Measurements from ENCODE around the gene KRTAP9-7.

The KRTAP9-7 gene

DNA sequence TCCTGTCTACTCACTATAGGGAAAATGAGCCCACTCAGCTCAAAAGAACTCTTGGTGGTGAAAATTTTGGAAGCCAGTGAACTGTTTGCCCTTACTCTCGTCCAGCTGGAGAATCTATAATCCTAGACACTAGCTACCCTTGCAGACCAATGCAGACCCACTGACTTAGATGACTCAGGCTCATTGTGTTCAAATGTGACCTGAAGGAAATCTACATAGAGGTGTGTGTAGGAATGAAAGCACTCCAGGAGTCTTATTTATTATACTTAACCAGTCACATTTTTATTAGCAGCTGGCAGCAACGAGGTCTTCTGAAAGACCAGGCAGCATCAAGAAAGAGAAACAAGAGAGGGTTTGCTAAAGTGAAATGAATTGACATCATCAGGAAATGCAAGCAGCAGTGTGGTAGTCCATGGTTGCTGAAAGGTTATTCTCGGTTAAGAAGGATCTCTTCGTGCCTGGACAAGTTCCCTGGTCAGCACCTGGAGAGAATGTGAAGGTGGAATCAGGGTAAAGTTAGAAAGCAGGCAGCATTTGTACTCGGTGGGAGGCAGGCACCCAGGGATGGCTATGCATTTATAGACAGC, 25.8 kb downstream of the KRTAP9-7 start:
- H3K27me3 Mint-ChIP-seq (ENCODE audit: low read depth), result peaks cover 4% of the 10 kb centered on the region
- TF ChIP-seq, protein P1, sequence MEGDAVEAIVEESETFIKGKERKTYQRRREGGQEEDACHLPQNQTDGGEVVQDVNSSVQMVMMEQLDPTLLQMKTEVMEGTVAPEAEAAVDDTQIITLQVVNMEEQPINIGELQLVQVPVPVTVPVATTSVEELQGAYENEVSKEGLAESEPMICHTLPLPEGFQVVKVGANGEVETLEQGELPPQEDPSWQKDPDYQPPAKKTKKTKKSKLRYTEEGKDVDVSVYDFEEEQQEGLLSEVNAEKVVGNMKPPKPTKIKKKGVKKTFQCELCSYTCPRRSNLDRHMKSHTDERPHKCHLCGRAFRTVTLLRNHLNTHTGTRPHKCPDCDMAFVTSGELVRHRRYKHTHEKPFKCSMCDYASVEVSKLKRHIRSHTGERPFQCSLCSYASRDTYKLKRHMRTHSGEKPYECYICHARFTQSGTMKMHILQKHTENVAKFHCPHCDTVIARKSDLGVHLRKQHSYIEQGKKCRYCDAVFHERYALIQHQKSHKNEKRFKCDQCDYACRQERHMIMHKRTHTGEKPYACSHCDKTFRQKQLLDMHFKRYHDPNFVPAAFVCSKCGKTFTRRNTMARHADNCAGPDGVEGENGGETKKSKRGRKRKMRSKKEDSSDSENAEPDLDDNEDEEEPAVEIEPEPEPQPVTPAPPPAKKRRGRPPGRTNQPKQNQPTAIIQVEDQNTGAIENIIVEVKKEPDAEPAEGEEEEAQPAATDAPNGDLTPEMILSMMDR (IDR thresholded peaks at IDR 0.05; ENCODE audit: unreplicated experiment in 3 of 3), result no peak
- peaks cover 5% of the 10 kb centered on the region for H3K4me1 Mint-ChIP-seq
- no peak overlapping the region for H3K4me3 Mint-ChIP-seq
- H3K36me3 Mint-ChIP-seq (ENCODE audit: low read depth), result no peaks in the 10 kb centered on the region
- H3K9me3 Mint-ChIP-seq, result peaks cover 3% of the 10 kb centered on the region
- H3K27ac Mint-ChIP-seq, result no peak overlapping the region

DNA sequence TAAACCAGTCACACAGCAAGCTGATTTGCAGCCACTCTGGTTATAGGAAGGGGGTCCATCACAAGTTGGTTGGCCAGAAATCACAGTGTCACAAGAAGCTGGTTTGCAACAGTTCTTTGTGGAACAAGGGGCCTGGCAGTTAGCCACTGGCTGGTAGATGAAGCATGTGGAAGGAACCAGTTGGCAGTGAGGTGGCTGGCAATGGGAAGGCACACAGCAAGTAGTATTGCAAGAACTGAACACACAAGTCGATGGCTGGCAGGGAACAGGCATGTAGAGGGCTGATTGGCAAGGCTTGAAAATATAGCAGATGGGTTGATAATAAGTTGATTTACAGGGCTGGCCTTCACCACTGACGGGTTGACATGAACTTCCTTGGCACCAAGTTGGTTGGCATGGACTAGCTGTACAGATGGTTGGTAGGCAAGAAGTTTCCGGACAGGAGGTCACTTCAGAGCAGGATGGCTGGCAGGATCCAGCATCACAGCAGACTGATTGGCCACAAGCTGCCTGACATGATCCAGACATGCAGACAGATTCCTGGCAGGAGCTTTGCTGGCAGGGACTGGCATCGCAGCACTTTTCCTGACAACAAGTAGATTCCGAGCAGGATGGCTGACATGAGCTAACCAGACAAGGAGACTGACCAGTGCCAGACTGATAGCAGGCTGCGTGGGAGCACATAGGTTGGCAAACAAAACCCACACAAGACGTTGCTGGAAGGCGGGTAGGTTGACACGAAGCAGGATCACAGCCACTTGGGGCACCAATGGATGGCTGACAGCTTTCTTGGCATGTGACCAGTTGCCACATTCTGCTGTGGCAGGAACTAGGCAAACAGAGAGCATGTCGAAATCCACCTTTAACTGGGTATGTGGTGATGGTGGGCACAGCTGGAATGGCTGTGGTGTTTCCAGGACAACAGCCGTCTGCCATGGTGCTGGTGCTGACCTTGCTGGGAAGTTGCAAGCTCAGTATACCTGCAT, 26.7 kb downstream of the KRTAP9-7 start, which contains the start of gene KRTAP29-1:
Gene KRTAP29-1, minus strand, starts transcription at position 936 of the 986 bp plus-strand sequence. Its CDS starts 0 bp downstream, at position 936.
- H3K4me3 Mint-ChIP-seq, result no peak within 1 kb of the TSS
- H3K27me3 Mint-ChIP-seq (ENCODE audit: low read depth), result peaks cover 4% of the 10 kb centered on the region
- H3K27ac Mint-ChIP-seq, result no peak within 1 kb of the TSS
- no peaks in the 10 kb centered on the region for H3K36me3 Mint-ChIP-seq (ENCODE audit: low read depth)
- H3K9me3 Mint-ChIP-seq, result peaks cover 3% of the 10 kb centered on the region
- no peaks in the 10 kb centered on the region for H3K4me1 Mint-ChIP-seq
- TF ChIP-seq, protein P1 (IDR thresholded peaks at IDR 0.05; ENCODE audit: unreplicated experiment in 3 of 3), result no peak

GRCh38 chr17:41302981-41303380, 27.5 kb downstream of the KRTAP9-7 start:
- H3K9me3 Mint-ChIP-seq, result peaks cover 3% of the 10 kb centered on the region
- H3K27ac Mint-ChIP-seq, result no peak overlapping the region
- peaks cover 9% of the 10 kb centered on the region for H3K27me3 Mint-ChIP-seq (ENCODE audit: low read depth)
- H3K4me3 Mint-ChIP-seq, result no peak overlapping the region
- TF ChIP-seq, protein P1 (IDR thresholded peaks at IDR 0.05; ENCODE audit: unreplicated experiment in 3 of 3), result no peak
- H3K36me3 Mint-ChIP-seq (ENCODE audit: low read depth), result no peaks in the 10 kb centered on the region
- peaks cover 5% of the 10 kb centered on the region for H3K4me1 Mint-ChIP-seq

DNA sequence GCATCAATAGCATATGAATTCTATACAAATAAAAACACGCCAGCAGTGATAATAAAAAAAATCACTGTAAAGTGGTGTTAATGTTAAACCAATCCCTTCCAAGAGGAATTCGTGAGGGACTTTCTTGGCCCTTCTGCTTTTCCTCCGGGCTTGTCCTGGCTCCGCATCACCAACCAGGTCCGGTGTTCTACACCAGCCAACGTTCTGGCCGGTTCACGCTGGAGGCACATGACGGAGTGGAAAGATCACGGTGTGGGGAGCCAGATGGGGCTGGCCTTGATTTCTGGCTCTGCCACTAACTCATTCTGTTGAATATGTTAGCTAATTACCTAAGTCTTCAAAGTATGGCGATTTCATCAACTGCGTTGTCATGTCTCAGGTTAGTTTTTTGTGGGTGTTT, 28.6 kb downstream of the KRTAP9-7 start:
- Mint-ChIP-seq H3K4me3 (no peak overlapping the region), H3K27ac (no peak overlapping the region)

GRCh38 chr17:41307647-41308046, 32.1 kb downstream of the KRTAP9-7 start:
- TF ChIP-seq, protein P1 (IDR thresholded peaks at IDR 0.05; ENCODE audit: unreplicated experiment in 3 of 3), result no peak
- peaks cover 10% of the 10 kb centered on the region for H3K4me1 Mint-ChIP-seq
- H3K27ac Mint-ChIP-seq, result no peak overlapping the region
- H3K4me3 Mint-ChIP-seq, result no peak overlapping the region
- H3K9me3 Mint-ChIP-seq, result no peaks in the 10 kb centered on the region
- H3K27me3 Mint-ChIP-seq (ENCODE audit: low read depth), result peaks cover 24% of the 10 kb centered on the region
- H3K36me3 Mint-ChIP-seq (ENCODE audit: low read depth), result no peaks in the 10 kb centered on the region

More for the DNA sequence above, 28.6 kb downstream of the KRTAP9-7 start:
- TF ChIP-seq, protein P1 (IDR thresholded peaks at IDR 0.05; ENCODE audit: unreplicated experiment in 3 of 3), result no peak
- H3K27me3 Mint-ChIP-seq (ENCODE audit: low read depth), result peaks cover 14% of the 10 kb centered on the region
- peaks cover 10% of the 10 kb centered on the region for H3K4me1 Mint-ChIP-seq
- H3K9me3 Mint-ChIP-seq, result peaks cover 3% of the 10 kb centered on the region
- H3K36me3 Mint-ChIP-seq (ENCODE audit: low read depth), result no peaks in the 10 kb centered on the region

Measured in nephron (organoid).